ENCODE measurements around the gene PCDHA13.
"Not testable (repeated sequence)": the region's sequence is repeated elsewhere in the genome, so short reads cannot be mapped to it uniquely, and the experiment has no call there.

Gene PCDHA13

GRCh38 chr5:140875085-140876065 is 6.5 kb upstream of the PCDHA13 start, which contains the start of gene PCDHA12:
Gene PCDHA12, plus strand, starts transcription at chr5:140875308. Its CDS starts 165 bp downstream, at chr5:140875473.
- H3K36me3 Mint-ChIP-seq (ENCODE audit: low read depth): peaks cover 89% of the 10 kb centered on the region
- H3K27me3 Mint-ChIP-seq (ENCODE audit: low read depth): no peaks in the 10 kb centered on the region
- TF ChIP-seq CTCF (IDR thresholded peaks at IDR 0.05; ENCODE audit: unreplicated experiment in 3 of 3): peak; percentile 31 to 47 (median 33)
- H3K9me3 Mint-ChIP-seq: peaks cover 57% of the 10 kb centered on the region
- peak within 1 kb of the TSS; percentile 89 to 91 (median 90) for H3K4me3 Mint-ChIP-seq
- no peaks in the 10 kb centered on the region for H3K4me1 Mint-ChIP-seq
- H3K27ac Mint-ChIP-seq: peak within 1 kb of the TSS; percentile 56 to 93 (median 86)

- Mint-ChIP-seq H3K9me3 (peaks cover 67% of the 10 kb centered on the region), H3K4me3 (peak overlapping the region; percentile 89 to 91 (median 90)), H3K36me3 (ENCODE audit: low read depth) (peaks cover 91% of the 10 kb centered on the region)
- not testable (repeated sequence) for H3K27ac Mint-ChIP-seq; H3K27me3 Mint-ChIP-seq (ENCODE audit: low read depth); H3K4me1 Mint-ChIP-seq
Observed at GRCh38 chr5:140876541-140877261, 5.2 kb upstream of the PCDHA13 start.

GRCh38 chr5:140877262-140877581 is 4.7 kb upstream of the PCDHA13 start:
- TF ChIP-seq CTCF (IDR thresholded peaks at IDR 0.05; ENCODE audit: unreplicated experiment in 3 of 3): no peak
- Mint-ChIP-seq H3K27me3 (ENCODE audit: low read depth) (no peaks in the 10 kb centered on the region), H3K9me3 (peaks cover 67% of the 10 kb centered on the region), H3K27ac (no peak overlapping the region), H3K4me1 (no peaks in the 10 kb centered on the region), H3K4me3 (no peak overlapping the region), H3K36me3 (ENCODE audit: low read depth) (peaks cover 91% of the 10 kb centered on the region)

GRCh38 chr5:140882591-140882899 is 621 bp downstream of the PCDHA13 start:
- Mint-ChIP-seq H3K4me1 (no peaks in the 10 kb centered on the region), H3K9me3 (peaks cover 59% of the 10 kb centered on the region), H3K4me3 (no peak overlapping the region), H3K36me3 (ENCODE audit: low read depth) (peaks cover 85% of the 10 kb centered on the region), H3K27ac (no peak overlapping the region), H3K27me3 (ENCODE audit: low read depth) (no peaks in the 10 kb centered on the region)
- TF ChIP-seq CTCF (IDR thresholded peaks at IDR 0.05; ENCODE audit: unreplicated experiment in 3 of 3): no peak

GRCh38 chr5:140883373-140883772 is 1.4 kb downstream of the PCDHA13 start:
- peaks cover 84% of the 10 kb centered on the region for H3K36me3 Mint-ChIP-seq (ENCODE audit: low read depth)
- H3K4me1 Mint-ChIP-seq: no peaks in the 10 kb centered on the region
- H3K27ac Mint-ChIP-seq: no peak overlapping the region
- no peak for TF ChIP-seq CTCF (IDR thresholded peaks at IDR 0.05; ENCODE audit: unreplicated experiment in 3 of 3)
- no peak overlapping the region for H3K4me3 Mint-ChIP-seq
- H3K27me3 Mint-ChIP-seq (ENCODE audit: low read depth): no peaks in the 10 kb centered on the region
- H3K9me3 Mint-ChIP-seq: peaks cover 62% of the 10 kb centered on the region

- no peak for TF ChIP-seq CTCF (IDR thresholded peaks at IDR 0.05; ENCODE audit: unreplicated experiment in 3 of 3)
Observed at GRCh38 chr5:140883927-140884697, 2.2 kb downstream of the PCDHA13 start.

More at GRCh38 chr5:140883927-140884697, 2.2 kb downstream of the PCDHA13 start:
- H3K9me3 Mint-ChIP-seq: peaks cover 59% of the 10 kb centered on the region
- H3K4me3 Mint-ChIP-seq: no peak overlapping the region
- H3K27ac Mint-ChIP-seq: no peak overlapping the region
- no peaks in the 10 kb centered on the region for H3K4me1 Mint-ChIP-seq
- peaks cover 77% of the 10 kb centered on the region for H3K36me3 Mint-ChIP-seq (ENCODE audit: low read depth)
- H3K27me3 Mint-ChIP-seq (ENCODE audit: low read depth): no peaks in the 10 kb centered on the region
